HepG2 (cell line): Measurements from ENCODE around the gene PDE4C. TPM values are rescaled to one million over a fixed set of nuclear protein-coding genes. Genes with fewer than 3 reads are reported as not detected.

Experiments
- AFF4 ChIP-seq: sonication (generic); formaldehyde crosslinking; IDR thresholded peaks from 2 replicates; pipeline ENCODE4 v1.4.0; 2020; ENCODE audit warnings: missing genetic modification reagents
- DMAP1 ChIP-seq: IDR thresholded peaks from 2 replicates; pipeline ENCODE4 v1.6.1; 2016
- PHF21A ChIP-seq: sonication (generic); formaldehyde crosslinking; IDR thresholded peaks from 2 replicates; pipeline ENCODE4 v1.5.0; 2020; ENCODE audit warnings: mild to moderate bottlenecking, missing genetic modification reagents
- POLR2A ChIP-seq, 2 experiments: IDR thresholded peaks; 2 replicates each; pipeline ENCODE4 v1.6.1; 2011; ENCODE audit warnings: low read depth in 2 of 2, low read length in 2 of 2, mild to moderate bottlenecking in 1 of 2, moderate library complexity in 1 of 2; ENCODE audit not compliant: insufficient read depth in 1 of 2
- REPIN1 ChIP-seq: sonication (generic); formaldehyde crosslinking; IDR thresholded peaks from 2 replicates; pipeline ENCODE4 v1.8.0; 2022; ENCODE audit warnings: missing genetic modification reagents, low read depth, mild to moderate bottlenecking, borderline replicate concordance
- RNF2 ChIP-seq: fragments of 450-650 bp; conservative IDR thresholded peaks from 2 replicates; pipeline ENCODE4 v1.6.1; 2016; ENCODE audit warnings: low read depth
- TBL1XR1 ChIP-seq: fragments of 150-350 bp; IDR thresholded peaks from 2 replicates; pipeline ENCODE4 v1.6.1; 2014; ENCODE audit warnings: borderline replicate concordance, low read length; ENCODE audit not compliant: partially characterized antibody
- TCF7 ChIP-seq: sonication (generic); IDR thresholded peaks from 2 replicates; pipeline ENCODE4 v1.6.1; 2016; ENCODE audit warnings: antibody characterized with exemption, low read depth
- TP53 ChIP-seq: sonication (generic); formaldehyde crosslinking; conservative IDR thresholded peaks from 2 replicates; pipeline ENCODE4 v1.4.0; 2020; ENCODE audit warnings: missing genetic modification reagents
- U2AF1 ChIP-seq: fragments of 200-400 bp; formaldehyde crosslinking; optimal IDR thresholded peaks from 2 replicates; pipeline ENCODE3; 2017; ENCODE audit warnings: mild to moderate bottlenecking, low read depth, low read length
- ZBTB20 ChIP-seq: sonication (generic); formaldehyde crosslinking; IDR thresholded peaks from 2 replicates; pipeline ENCODE4 v1.8.1; 2023; ENCODE audit warnings: missing genetic modification reagents, low read depth, mild to moderate bottlenecking, borderline replicate concordance
- ZBTB38 ChIP-seq: sonication (generic); formaldehyde crosslinking; IDR thresholded peaks from 2 replicates; pipeline ENCODE4 v1.5.1; 2020; ENCODE audit warnings: mild to moderate bottlenecking, missing genetic modification reagents
- ZNF263 ChIP-seq: sonication (generic); formaldehyde crosslinking; IDR thresholded peaks from 2 replicates; pipeline ENCODE4 v1.4.0; 2020; ENCODE audit warnings: missing genetic modification reagents
- ZNF280B ChIP-seq: sonication (generic); formaldehyde crosslinking; IDR thresholded peaks from 2 replicates; pipeline ENCODE4 v1.5.0; 2020; ENCODE audit warnings: missing genetic modification reagents, mild to moderate bottlenecking, borderline replicate concordance
- ZNF30 ChIP-seq: sonication (generic); formaldehyde crosslinking; IDR thresholded peaks from 2 replicates; pipeline ENCODE4 v1.5.0; 2020; ENCODE audit warnings: mild to moderate bottlenecking, missing genetic modification reagents
- ZNF598 ChIP-seq: sonication (generic); formaldehyde crosslinking; IDR thresholded peaks from 2 replicates; pipeline ENCODE4 v1.5.1; 2020; ENCODE audit warnings: mild to moderate bottlenecking, missing genetic modification reagents, borderline replicate concordance
- ZNF672 ChIP-seq: sonication (generic); formaldehyde crosslinking; IDR thresholded peaks from 2 replicates; pipeline ENCODE4 v1.8.1; 2022; ENCODE audit warnings: missing genetic modification reagents
- ZNF737 ChIP-seq: sonication (generic); formaldehyde crosslinking; IDR thresholded peaks from 2 replicates; pipeline ENCODE4 v1.5.0; 2020; ENCODE audit warnings: missing genetic modification reagents, mild to moderate bottlenecking, borderline replicate concordance
- ZSCAN29 ChIP-seq: sonication (generic); formaldehyde crosslinking; conservative IDR thresholded peaks from 2 replicates; pipeline ENCODE4 v1.4.0; 2020; ENCODE audit warnings: mild to moderate bottlenecking, missing genetic modification reagents
- ZSCAN31 ChIP-seq: sonication (generic); formaldehyde crosslinking; IDR thresholded peaks from 2 replicates; pipeline ENCODE4 v1.5.0; 2020; ENCODE audit warnings: low read depth, mild to moderate bottlenecking, missing genetic modification reagents
- polyA plus RNA-seq, 8 experiments: library from polyadenylated mRNA; depleted of rRNA in 3 of 8; stranded (reverse) in 7 of 8; unstranded in 1 of 8; fragments of >200 nt; fragmentation: Illumina TruSeq in 4 of 8; extraction: Trizol in 4 of 8; gene quantifications; 2 replicates each; pipeline versions ENCODE4 v1.2.1 to v1.2.3, GENCODE V29; 2011 to 2016; ENCODE audit warnings: low read depth in 4 of 8, missing spikeins in 1 of 8, mixed read lengths in 1 of 8; ENCODE audit not compliant: insufficient read depth in 1 of 8
- total RNA-seq, 5 experiments: library from RNA; depleted of rRNA; stranded (reverse); fragments of >200 nt; fragmentation: Illumina TruSeq; extraction: Trizol; gene quantifications; 2 replicates each; pipeline ENCODE4 v1.2.3, GENCODE V29; 2016; ENCODE audit warnings: low read depth in 1 of 5
- TF ChIP-seq, protein P1 (sequence below): sonication (generic); formaldehyde crosslinking; IDR thresholded peaks from 2 replicates; pipeline ENCODE4 v1.4.0; 2020; ENCODE audit warnings: missing genetic modification reagents, borderline replicate concordance

PDE4C gene
- total and polyA plus RNA-seq, 2 of the 13 experiments (the other 11 are each of a cell fraction or from before 2014, with no cell fraction given), result 1.4 to 14.0 TPM

- TF ChIP-seq, protein P1, sequence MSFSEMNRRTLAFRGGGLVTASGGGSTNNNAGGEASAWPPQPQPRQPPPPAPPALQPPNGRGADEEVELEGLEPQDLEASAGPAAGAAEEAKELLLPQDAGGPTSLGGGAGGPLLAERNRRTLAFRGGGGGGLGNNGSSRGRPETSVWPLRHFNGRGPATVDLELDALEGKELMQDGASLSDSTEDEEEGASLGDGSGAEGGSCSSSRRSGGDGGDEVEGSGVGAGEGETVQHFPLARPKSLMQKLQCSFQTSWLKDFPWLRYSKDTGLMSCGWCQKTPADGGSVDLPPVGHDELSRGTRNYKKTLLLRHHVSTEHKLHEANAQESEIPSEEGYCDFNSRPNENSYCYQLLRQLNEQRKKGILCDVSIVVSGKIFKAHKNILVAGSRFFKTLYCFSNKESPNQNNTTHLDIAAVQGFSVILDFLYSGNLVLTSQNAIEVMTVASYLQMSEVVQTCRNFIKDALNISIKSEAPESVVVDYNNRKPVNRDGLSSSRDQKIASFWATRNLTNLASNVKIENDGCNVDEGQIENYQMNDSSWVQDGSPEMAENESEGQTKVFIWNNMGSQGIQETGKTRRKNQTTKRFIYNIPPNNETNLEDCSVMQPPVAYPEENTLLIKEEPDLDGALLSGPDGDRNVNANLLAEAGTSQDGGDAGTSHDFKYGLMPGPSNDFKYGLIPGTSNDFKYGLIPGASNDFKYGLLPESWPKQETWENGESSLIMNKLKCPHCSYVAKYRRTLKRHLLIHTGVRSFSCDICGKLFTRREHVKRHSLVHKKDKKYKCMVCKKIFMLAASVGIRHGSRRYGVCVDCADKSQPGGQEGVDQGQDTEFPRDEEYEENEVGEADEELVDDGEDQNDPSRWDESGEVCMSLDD (CRISPR knock-in tag), result peak; percentile 82; the same call in 1 of the 2 replicates
- TF ChIP-seq POLR2A (IDR thresholded peaks at IDR 0.05; ENCODE audit: insufficient read depth in 1 of 2, low read depth in 2 of 2, low read length in 2 of 2) (0 out of 4 replicates have a peak, but pooled peaks of 1 of the 2 experiments have one; percentile 15), ZSCAN29 (CRISPR knock-in tag) (0 out of 2 replicates have a peak, but pooled peaks have one; percentile 2), ZNF672 (CRISPR knock-in tag) (no peak), RNF2 (no peak), ZBTB38 (CRISPR knock-in tag) (0 out of 2 replicates have a peak, but pooled peaks have one; percentile 53), ZNF263 (CRISPR knock-in tag) (no peak), ZBTB20 (CRISPR knock-in tag) (0 out of 2 replicates have a peak, but pooled peaks have one; percentile 38), DMAP1 (0 out of 2 replicates have a peak, but pooled peaks have one; percentile 8), PHF21A (CRISPR knock-in tag) (peak; percentile 60; the same call in 1 of the 2 replicates), AFF4 (no peak), ZNF737 (no peak), U2AF1 (peak; percentile 37), REPIN1 (CRISPR knock-in tag) (no peak), ZSCAN31 (CRISPR knock-in tag) (0 out of 2 replicates have a peak, but pooled peaks have one; percentile 5), ZNF598 (CRISPR knock-in tag) (peak; percentile 8; the same call in 1 of the 2 replicates), TP53 (CRISPR knock-in tag) (no peak), TBL1XR1 (peak; percentile 11), TCF7 (no peak), ZNF30 (CRISPR knock-in tag) (no peak), ZNF280B (0 out of 2 replicates have a peak, but pooled peaks have one; percentile 17)
Measured at GRCh38 chr19:18224525-18225354, 1.5 kb downstream of the PDE4C start (continued).
